Measurements from ENCODE around the gene FRY.

Gene FRY

DNA sequence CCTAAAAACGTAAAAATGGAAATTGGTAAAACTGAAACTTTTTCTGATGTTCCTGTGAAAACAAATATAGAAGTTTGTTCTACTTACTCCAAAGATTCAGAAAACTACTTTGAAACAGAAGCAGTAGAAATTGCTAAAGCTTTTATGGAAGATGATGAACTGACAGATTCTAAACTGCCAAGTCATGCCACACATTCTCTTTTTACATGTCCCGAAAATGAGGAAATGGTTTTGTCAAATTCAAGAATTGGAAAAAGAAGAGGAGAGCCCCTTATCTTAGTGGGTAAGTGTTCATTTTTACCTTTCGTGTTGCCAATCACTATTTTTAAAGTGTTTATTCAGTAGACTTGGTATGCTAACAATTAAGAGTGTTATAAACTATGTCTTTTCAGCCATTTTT, 309.3 kb downstream of the FRY start:
- Mint-ChIP-seq H3K27me3 (ENCODE audit: low read depth, poor library complexity) (no peaks in the 10 kb centered on the region), H3K36me3 (ENCODE audit: low read depth) (peaks cover 55% of the 10 kb centered on the region), H3K4me3 (no peak overlapping the region), H3K27ac (no peak overlapping the region), H3K4me1 (no peaks in the 10 kb centered on the region), H3K9me3 (peaks cover 42% of the 10 kb centered on the region)
- TF ChIP-seq, protein P1, sequence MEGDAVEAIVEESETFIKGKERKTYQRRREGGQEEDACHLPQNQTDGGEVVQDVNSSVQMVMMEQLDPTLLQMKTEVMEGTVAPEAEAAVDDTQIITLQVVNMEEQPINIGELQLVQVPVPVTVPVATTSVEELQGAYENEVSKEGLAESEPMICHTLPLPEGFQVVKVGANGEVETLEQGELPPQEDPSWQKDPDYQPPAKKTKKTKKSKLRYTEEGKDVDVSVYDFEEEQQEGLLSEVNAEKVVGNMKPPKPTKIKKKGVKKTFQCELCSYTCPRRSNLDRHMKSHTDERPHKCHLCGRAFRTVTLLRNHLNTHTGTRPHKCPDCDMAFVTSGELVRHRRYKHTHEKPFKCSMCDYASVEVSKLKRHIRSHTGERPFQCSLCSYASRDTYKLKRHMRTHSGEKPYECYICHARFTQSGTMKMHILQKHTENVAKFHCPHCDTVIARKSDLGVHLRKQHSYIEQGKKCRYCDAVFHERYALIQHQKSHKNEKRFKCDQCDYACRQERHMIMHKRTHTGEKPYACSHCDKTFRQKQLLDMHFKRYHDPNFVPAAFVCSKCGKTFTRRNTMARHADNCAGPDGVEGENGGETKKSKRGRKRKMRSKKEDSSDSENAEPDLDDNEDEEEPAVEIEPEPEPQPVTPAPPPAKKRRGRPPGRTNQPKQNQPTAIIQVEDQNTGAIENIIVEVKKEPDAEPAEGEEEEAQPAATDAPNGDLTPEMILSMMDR (IDR thresholded peaks at IDR 0.05): no peak
- DNase-seq: no peak

DNA sequence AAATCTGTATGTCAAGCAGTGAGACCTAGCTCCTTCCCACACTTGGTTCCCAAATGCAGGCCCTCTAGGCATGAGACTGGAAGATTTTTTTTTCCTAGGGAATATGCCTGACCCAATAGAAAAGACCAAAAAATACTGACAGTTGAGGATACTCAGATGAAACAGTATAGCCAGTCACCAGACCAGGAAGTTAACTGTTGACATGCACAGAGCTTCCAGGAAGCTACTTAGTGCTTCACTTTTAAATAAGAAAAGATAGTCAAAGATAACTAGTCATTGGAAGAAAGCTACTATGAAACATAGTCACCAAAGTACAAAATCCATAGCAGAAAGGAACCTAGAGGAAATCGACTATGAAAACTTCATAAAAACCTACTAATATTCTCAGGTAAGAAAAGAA, 316.1 kb downstream of the FRY start:
- Mint-ChIP-seq H3K9me3 (no peaks in the 10 kb centered on the region), H3K4me1 (no peaks in the 10 kb centered on the region), H3K36me3 (ENCODE audit: low read depth) (peaks cover 41% of the 10 kb centered on the region), H3K4me3 (no peak overlapping the region), H3K27me3 (ENCODE audit: low read depth, poor library complexity) (no peaks in the 10 kb centered on the region), H3K27ac (no peak overlapping the region)
- DNase-seq: no peak
- TF ChIP-seq, protein P1 (IDR thresholded peaks at IDR 0.05): no peak

All from nephron progenitor cell (in vitro differentiated cells).